ENCODE measurements around the gene CLASP2.
A peak's percentile ranks its signal among the peaks of the same experiment; 100 is the strongest.
"Not testable (repeated sequence)": the region's sequence is repeated elsewhere in the genome, so short reads cannot be mapped to it uniquely, and the experiment has no call there.

The CLASP2 gene

DNA sequence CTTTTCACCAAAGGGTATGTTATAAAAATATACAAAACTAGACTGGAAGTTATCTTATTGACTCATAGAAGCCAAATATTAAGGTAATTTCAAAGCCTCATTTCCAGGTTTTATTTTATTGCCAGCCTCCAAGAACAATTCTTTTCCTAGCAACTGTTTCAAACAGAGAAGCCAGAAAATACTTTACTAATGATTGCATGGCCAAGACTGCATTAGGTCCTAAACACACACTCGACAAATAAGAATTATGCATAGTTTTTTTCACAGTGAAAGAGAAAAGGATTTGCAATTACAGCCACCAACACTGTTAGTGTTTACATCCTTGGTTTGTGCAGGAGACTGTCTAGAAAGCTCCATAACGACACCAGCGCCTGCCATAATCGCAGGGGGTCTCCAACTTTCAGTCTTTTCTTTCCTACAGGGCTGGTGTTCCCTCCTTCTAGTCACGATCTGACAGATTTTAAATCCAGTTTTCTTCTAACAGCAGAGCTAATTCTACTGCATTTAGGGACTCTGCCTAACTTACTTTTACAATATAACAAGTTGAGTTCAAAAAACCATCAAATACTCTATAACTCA is 58.1 kb downstream of the CLASP2 start:
- Histone ChIP-seq H3K36me3 (ENCODE audit: control insufficient read depth in 2 of 2, insufficient read depth in 2 of 2, low read length in 2 of 2) (no peaks in the 10 kb centered on the region), H3K4me3 (ENCODE audit: low read length in 2 of 2) (peak overlapping the region; percentile 56 to 69), H3K27ac (ENCODE audit: low read depth in 2 of 2, low read length in 2 of 2) (peak overlapping the region; percentile 74 to 76), H3K9ac (ENCODE audit: low read depth in 1 of 2, low read length in 2 of 2) (peak overlapping the region in 1 of 2 donors; percentile 23), H3K4me1 (ENCODE audit: control insufficient read depth in 2 of 2, insufficient read depth in 2 of 2, low read length in 2 of 2) (peaks cover 3 to 6% of the 10 kb centered on the region in 2 donors), H3K27me3 (ENCODE audit: control insufficient read depth in 2 of 2, insufficient read depth in 2 of 2, low read length in 2 of 2) (no peaks in the 10 kb centered on the region), H3K9me3 (ENCODE audit: control insufficient read depth in 2 of 2, low read length in 2 of 2) (no peaks in the 10 kb centered on the region)

DNA sequence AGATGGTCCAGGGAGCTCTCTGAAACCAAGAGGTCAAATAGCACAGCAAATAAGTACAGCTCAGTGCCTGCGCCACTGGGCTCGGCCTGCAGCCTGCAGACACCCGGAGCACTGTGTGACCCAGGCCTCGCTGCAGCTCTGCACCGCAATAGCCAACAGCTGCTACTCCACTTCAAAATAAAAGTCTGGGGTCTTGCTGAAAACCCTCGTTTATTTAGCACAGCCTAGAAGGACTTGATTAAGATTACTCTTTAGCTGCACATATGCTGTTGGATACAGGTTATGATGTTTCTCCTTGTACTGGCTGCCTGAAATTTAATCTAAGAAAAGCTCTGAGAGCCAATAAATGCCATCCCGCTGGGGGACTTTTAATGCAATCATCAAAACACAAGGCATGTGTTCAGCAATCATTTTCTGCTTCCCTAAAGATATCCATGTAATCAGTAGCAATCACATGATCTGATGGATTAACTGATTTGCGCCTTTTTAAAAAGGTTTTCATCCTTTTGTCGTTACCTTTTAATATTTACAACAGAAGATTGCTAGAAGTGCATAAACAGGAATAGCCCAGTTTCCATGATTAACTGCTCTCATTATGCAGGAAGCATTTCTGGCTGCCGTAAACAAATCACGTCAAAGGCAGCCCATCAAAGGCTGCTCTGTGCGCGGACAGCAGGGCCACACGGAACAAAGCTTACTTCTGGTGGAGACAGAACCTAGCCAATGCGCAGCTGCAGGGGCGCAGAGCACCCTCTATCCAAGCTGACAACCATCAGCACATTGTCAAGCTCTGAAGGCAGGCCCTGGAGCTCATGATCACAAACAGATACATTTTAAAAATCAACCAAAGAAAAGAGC is 58.8 kb downstream of the CLASP2 start:
- Histone ChIP-seq H3K27ac (ENCODE audit: low read depth in 2 of 2, low read length in 2 of 2) (peak overlapping the region; percentile 74 to 76), H3K9ac (ENCODE audit: low read depth in 1 of 2, low read length in 2 of 2) (peak overlapping the region; percentile 34 to 42), H3K4me1 (ENCODE audit: control insufficient read depth in 2 of 2, insufficient read depth in 2 of 2, low read length in 2 of 2) (peaks cover 3 to 6% of the 10 kb centered on the region in 2 donors), H3K9me3 (ENCODE audit: control insufficient read depth in 2 of 2, low read length in 2 of 2) (no peaks in the 10 kb centered on the region), H3K36me3 (ENCODE audit: control insufficient read depth in 2 of 2, insufficient read depth in 2 of 2, low read length in 2 of 2) (no peaks in the 10 kb centered on the region), H3K4me3 (ENCODE audit: low read length in 2 of 2) (peak overlapping the region; percentile 56 to 69), H3K27me3 (ENCODE audit: control insufficient read depth in 2 of 2, insufficient read depth in 2 of 2, low read length in 2 of 2) (no peaks in the 10 kb centered on the region)

DNA sequence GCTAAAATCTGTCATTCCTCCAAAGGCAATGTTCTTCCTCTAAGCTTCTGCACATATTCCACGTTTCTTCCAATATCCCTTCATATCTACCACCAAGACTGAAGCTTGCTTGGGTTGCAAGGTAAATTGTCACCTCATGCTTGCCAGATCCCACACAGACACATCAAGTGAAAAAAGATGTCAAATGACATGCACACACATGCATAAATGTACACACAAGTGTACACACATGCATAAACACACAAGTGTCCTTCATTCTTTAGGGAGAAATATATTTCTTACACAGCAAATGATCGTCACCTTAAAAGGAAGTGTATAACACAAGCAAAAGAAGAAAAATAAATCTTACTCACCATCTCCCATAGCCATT is 59.4 kb downstream of the CLASP2 start:
- no peaks in the 10 kb centered on the region for H3K9me3 ChIP-seq (ENCODE audit: control insufficient read depth in 2 of 2, low read length in 2 of 2)
- H3K27ac ChIP-seq (ENCODE audit: low read depth in 2 of 2, low read length in 2 of 2), result peak overlapping the region; percentile 74 to 76
- peaks cover 3 to 6% of the 10 kb centered on the region in 2 donors for H3K4me1 ChIP-seq (ENCODE audit: control insufficient read depth in 2 of 2, insufficient read depth in 2 of 2, low read length in 2 of 2)
- no peaks in the 10 kb centered on the region for H3K27me3 ChIP-seq (ENCODE audit: control insufficient read depth in 2 of 2, insufficient read depth in 2 of 2, low read length in 2 of 2)
- H3K4me3 ChIP-seq (ENCODE audit: low read length in 2 of 2), result peak overlapping the region; percentile 56 to 69
- no peaks in the 10 kb centered on the region for H3K36me3 ChIP-seq (ENCODE audit: control insufficient read depth in 2 of 2, insufficient read depth in 2 of 2, low read length in 2 of 2)
- H3K9ac ChIP-seq (ENCODE audit: low read depth in 1 of 2, low read length in 2 of 2), result peak overlapping the region; percentile 34 to 42

DNA sequence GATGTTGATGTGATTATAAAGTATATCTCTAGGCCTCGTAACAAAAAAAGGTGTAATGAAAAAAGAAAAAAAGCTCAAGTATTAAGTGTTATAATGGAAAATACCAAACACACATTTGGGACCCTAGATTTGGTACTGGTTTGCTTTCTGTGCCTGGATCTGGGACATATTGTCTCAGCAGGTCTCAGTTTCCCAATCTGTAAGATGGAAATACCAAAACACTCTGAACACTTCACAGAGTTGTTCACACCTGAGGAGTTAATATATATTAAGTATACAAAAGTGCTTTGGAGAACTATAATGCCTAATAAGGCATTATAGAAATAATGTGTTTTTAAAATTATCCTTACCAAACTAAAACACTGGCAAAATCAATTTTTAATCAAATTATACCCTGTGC is 60.0 kb downstream of the CLASP2 start:
- Histone ChIP-seq H3K9ac (ENCODE audit: low read depth in 1 of 2, low read length in 2 of 2) (peak overlapping the region in 1 of 2 donors; percentile 3), H3K36me3 (ENCODE audit: control insufficient read depth in 2 of 2, insufficient read depth in 2 of 2, low read length in 2 of 2) (no peaks in the 10 kb centered on the region), H3K4me3 (ENCODE audit: low read length in 2 of 2) (peak overlapping the region; percentile 28 to 69), H3K9me3 (ENCODE audit: control insufficient read depth in 2 of 2, low read length in 2 of 2) (no peaks in the 10 kb centered on the region), H3K4me1 (ENCODE audit: control insufficient read depth in 2 of 2, insufficient read depth in 2 of 2, low read length in 2 of 2) (peaks cover 3 to 6% of the 10 kb centered on the region in 2 donors), H3K27ac (ENCODE audit: low read depth in 2 of 2, low read length in 2 of 2) (no peak overlapping the region), H3K27me3 (ENCODE audit: control insufficient read depth in 2 of 2, insufficient read depth in 2 of 2, low read length in 2 of 2) (no peaks in the 10 kb centered on the region)

DNA sequence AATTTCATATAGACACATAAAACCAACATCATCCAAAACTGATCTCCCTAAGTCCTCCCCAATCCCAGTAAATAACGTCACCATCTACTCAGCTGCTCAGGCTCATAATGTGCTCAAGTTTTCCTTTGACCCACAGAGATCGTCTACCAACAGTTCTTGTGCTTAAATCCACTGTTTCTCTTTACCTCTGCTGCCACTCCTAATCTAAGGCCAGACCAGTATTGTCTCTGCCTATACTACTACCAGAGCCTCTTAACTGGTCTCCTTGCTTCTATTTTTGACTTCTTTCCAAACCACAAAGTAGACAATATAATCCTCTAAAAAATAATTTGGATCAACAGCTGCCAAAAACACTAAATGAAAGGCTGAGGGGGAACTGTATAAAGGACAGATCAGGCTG is 65.3 kb downstream of the CLASP2 start:
- no peaks in the 10 kb centered on the region for H3K9me3 ChIP-seq (ENCODE audit: control insufficient read depth in 2 of 2, low read length in 2 of 2)
- no peak overlapping the region for H3K27ac ChIP-seq (ENCODE audit: low read depth in 2 of 2, low read length in 2 of 2)
- H3K4me3 ChIP-seq (ENCODE audit: low read length in 2 of 2), result no peak overlapping the region
- H3K27me3 ChIP-seq (ENCODE audit: control insufficient read depth in 2 of 2, insufficient read depth in 2 of 2, low read length in 2 of 2), result no peaks in the 10 kb centered on the region
- no peaks in the 10 kb centered on the region for H3K4me1 ChIP-seq (ENCODE audit: control insufficient read depth in 2 of 2, insufficient read depth in 2 of 2, low read length in 2 of 2)
- no peaks in the 10 kb centered on the region for H3K36me3 ChIP-seq (ENCODE audit: control insufficient read depth in 2 of 2, insufficient read depth in 2 of 2, low read length in 2 of 2)
- H3K9ac ChIP-seq (ENCODE audit: low read depth in 1 of 2, low read length in 2 of 2), result no peak overlapping the region

DNA sequence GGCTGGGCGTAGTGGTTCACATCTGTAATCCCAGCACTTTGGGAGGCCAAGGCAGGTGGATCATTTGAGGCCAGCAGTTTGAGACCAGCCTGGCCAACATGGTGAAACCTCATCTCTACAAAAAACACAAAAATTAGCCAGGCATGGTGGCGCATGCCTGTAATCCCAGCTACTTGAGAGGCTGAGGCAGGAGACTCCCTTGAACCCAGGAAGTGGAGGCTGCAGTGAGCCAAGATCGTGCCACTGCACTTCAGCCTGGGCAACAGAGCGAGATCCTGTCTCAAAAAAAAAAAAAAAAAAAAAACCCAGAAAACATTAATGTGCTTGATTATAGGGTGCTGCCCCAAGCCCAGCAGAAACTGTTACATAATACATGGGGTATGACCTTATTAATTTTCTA is 67.0 kb downstream of the CLASP2 start:
- not testable (repeated sequence) for H3K27ac ChIP-seq (ENCODE audit: low read depth in 2 of 2, low read length in 2 of 2); H3K9ac ChIP-seq (ENCODE audit: low read depth in 1 of 2, low read length in 2 of 2); H3K36me3 ChIP-seq (ENCODE audit: control insufficient read depth in 2 of 2, insufficient read depth in 2 of 2, low read length in 2 of 2); H3K4me3 ChIP-seq (ENCODE audit: low read length in 2 of 2); H3K4me1 ChIP-seq (ENCODE audit: control insufficient read depth in 2 of 2, insufficient read depth in 2 of 2, low read length in 2 of 2); H3K27me3 ChIP-seq (ENCODE audit: control insufficient read depth in 2 of 2, insufficient read depth in 2 of 2, low read length in 2 of 2); H3K9me3 ChIP-seq (ENCODE audit: control insufficient read depth in 2 of 2, low read length in 2 of 2)

DNA sequence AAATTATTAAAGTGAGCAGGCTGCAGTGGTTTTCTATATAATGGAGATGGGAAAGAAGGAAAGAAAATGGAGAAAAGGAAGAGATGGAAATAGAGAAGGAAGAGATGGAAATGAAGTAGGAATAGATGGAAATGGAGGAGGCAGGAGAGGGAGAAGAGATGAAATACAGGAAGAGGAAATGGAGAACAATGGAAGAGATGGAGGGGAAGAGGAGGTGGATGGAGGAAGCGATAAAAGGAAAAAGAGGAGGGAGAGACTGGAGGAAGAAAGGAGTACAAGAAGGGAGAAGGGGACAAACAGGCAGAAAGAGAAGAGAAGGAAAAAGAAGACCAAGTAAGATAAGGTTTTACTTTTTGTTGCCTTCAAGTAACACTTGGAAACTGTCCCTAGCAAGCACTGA is 67.6 kb downstream of the CLASP2 start:
- H3K4me1 ChIP-seq (ENCODE audit: control insufficient read depth in 2 of 2, insufficient read depth in 2 of 2, low read length in 2 of 2), result no peaks in the 10 kb centered on the region
- H3K9me3 ChIP-seq (ENCODE audit: control insufficient read depth in 2 of 2, low read length in 2 of 2), result no peaks in the 10 kb centered on the region
- no peak overlapping the region for H3K4me3 ChIP-seq (ENCODE audit: low read length in 2 of 2)
- no peak overlapping the region for H3K9ac ChIP-seq (ENCODE audit: low read depth in 1 of 2, low read length in 2 of 2)
- no peaks in the 10 kb centered on the region for H3K27me3 ChIP-seq (ENCODE audit: control insufficient read depth in 2 of 2, insufficient read depth in 2 of 2, low read length in 2 of 2)
- H3K36me3 ChIP-seq (ENCODE audit: control insufficient read depth in 2 of 2, insufficient read depth in 2 of 2, low read length in 2 of 2), result no peaks in the 10 kb centered on the region
- H3K27ac ChIP-seq (ENCODE audit: low read depth in 2 of 2, low read length in 2 of 2), result no peak overlapping the region

DNA sequence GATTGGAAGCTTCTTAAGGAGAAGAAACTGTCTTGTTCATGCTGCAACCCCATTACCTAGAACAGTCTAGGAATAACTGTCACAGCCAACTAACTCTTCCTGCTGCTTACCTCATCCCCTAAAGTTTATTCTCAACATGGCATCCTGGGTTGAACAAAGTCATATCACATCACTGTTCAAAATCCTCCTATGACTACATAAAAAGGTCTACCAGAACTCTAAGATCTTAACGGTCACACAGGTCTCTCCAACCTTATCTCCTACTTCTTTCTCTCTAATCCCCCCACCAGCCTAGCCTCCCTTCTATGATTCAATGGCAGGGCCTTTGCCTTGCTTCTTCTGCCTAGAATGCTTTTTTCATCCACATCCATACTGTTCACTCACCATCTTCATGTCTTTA is 69.3 kb downstream of the CLASP2 start:
- H3K4me1 ChIP-seq (ENCODE audit: control insufficient read depth in 2 of 2, insufficient read depth in 2 of 2, low read length in 2 of 2), result no peaks in the 10 kb centered on the region
- no peaks in the 10 kb centered on the region for H3K9me3 ChIP-seq (ENCODE audit: control insufficient read depth in 2 of 2, low read length in 2 of 2)

DNA sequence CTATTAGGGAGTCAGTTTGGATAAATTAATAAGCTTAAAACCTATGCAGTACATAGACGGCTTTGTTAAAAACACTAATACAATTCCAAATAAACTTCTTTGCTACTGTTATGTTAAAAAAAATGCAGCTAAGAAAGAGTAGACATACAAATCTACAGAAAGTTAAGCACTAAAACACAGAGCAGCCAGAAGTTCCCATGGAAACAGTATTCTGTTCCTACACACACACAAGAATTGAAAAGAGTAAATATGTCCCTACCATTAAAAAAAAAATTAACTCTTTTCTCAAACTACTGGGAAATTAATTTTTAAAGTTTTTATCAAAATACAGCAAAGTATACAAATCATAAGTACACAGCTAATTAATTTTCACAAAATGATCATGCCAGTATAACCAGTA is 71.6 kb downstream of the CLASP2 start:
- no peaks in the 10 kb centered on the region for H3K36me3 ChIP-seq (ENCODE audit: control insufficient read depth in 2 of 2, insufficient read depth in 2 of 2, low read length in 2 of 2)
- H3K4me3 ChIP-seq (ENCODE audit: low read length in 2 of 2), result no peak overlapping the region
- H3K9me3 ChIP-seq (ENCODE audit: control insufficient read depth in 2 of 2, low read length in 2 of 2), result no peaks in the 10 kb centered on the region
- no peak overlapping the region for H3K9ac ChIP-seq (ENCODE audit: low read depth in 1 of 2, low read length in 2 of 2)
- H3K27me3 ChIP-seq (ENCODE audit: control insufficient read depth in 2 of 2, insufficient read depth in 2 of 2, low read length in 2 of 2), result no peaks in the 10 kb centered on the region
- H3K27ac ChIP-seq (ENCODE audit: low read depth in 2 of 2, low read length in 2 of 2), result no peak overlapping the region
- no peaks in the 10 kb centered on the region for H3K4me1 ChIP-seq (ENCODE audit: control insufficient read depth in 2 of 2, insufficient read depth in 2 of 2, low read length in 2 of 2)

More for the DNA sequence above, 69.3 kb downstream of the CLASP2 start:
- Histone ChIP-seq H3K9ac (ENCODE audit: low read depth in 1 of 2, low read length in 2 of 2) (no peak overlapping the region), H3K36me3 (ENCODE audit: control insufficient read depth in 2 of 2, insufficient read depth in 2 of 2, low read length in 2 of 2) (no peaks in the 10 kb centered on the region), H3K27me3 (ENCODE audit: control insufficient read depth in 2 of 2, insufficient read depth in 2 of 2, low read length in 2 of 2) (no peaks in the 10 kb centered on the region), H3K4me3 (ENCODE audit: low read length in 2 of 2) (no peak overlapping the region), H3K27ac (ENCODE audit: low read depth in 2 of 2, low read length in 2 of 2) (no peak overlapping the region)

DNA sequence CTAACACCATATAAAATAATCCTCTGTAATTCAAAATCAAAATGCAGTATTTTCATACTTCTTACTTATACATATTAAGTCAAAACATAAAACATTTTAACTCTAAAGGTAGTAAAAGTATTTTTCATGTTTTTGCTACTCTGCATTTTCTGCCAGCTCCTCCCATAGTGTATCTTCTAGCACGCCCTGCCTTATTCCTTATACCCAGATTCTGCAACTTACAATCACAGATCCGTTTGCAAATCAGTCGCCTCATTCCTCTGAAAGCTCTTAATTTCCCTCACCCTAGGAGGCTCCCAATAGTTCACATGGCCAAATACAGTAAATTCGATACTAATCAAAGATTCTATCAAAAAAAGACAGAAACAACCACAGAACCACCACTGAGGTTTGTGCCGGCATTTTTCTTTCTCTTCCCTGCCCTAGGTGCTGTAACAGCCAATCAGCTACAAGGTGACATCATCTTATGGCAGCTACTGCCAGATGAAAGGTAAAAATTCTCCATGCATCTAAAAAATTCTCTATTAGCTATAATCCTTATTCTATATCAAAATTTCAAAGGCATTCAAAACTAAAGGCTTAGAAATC is 72.9 kb downstream of the CLASP2 start:
- no peaks in the 10 kb centered on the region for H3K4me1 ChIP-seq (ENCODE audit: control insufficient read depth in 2 of 2, insufficient read depth in 2 of 2, low read length in 2 of 2)
- no peaks in the 10 kb centered on the region for H3K36me3 ChIP-seq (ENCODE audit: control insufficient read depth in 2 of 2, insufficient read depth in 2 of 2, low read length in 2 of 2)
- H3K9me3 ChIP-seq (ENCODE audit: control insufficient read depth in 2 of 2, low read length in 2 of 2), result no peaks in the 10 kb centered on the region
- peak overlapping the region; percentile 14 to 42 for H3K9ac ChIP-seq (ENCODE audit: low read depth in 1 of 2, low read length in 2 of 2)
- no peak overlapping the region for H3K27ac ChIP-seq (ENCODE audit: low read depth in 2 of 2, low read length in 2 of 2)
- H3K4me3 ChIP-seq (ENCODE audit: low read length in 2 of 2), result peak overlapping the region in 1 of 2 donors; percentile 68
- H3K27me3 ChIP-seq (ENCODE audit: control insufficient read depth in 2 of 2, insufficient read depth in 2 of 2, low read length in 2 of 2), result no peaks in the 10 kb centered on the region
